ENCODE data around the gene NRF1. TPM values are rescaled to one million over a fixed set of nuclear protein-coding genes. Genes with fewer than 3 reads are reported as not detected.
"Not testable (repeated sequence)": the region's sequence is repeated elsewhere in the genome, so short reads cannot be mapped to it uniquely, and the experiment has no call there.

NRF1 gene
- total and polyA plus RNA-seq, 12 donors = 7.7 to 16.0 (median 10.1) TPM

DNA sequence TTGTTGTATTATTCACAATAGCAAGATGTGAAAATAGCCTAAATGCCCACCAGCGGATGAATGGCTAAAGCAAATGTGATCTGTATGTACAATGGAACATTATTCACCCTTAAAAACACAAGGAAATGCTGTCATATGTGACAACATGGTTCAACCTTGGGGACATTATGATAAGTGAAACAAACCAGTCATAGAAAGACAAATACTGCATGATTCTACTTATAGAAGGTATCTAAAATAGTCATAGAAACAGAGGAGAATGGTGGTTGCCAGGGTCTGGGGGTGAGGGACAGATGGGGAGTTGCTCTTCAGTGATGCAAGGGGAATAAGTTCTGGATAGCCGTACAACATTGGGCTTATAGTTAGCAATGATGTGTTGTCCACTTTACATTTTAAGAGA, 58.4 kb downstream of the NRF1 start:
- intact Hi-C loops (cut with DNase I) = loop anchor here (5.0 kb wide), 2 partner anchors 157 to 342 kb away; no protein-coding TSS in a partner anchor
- Histone ChIP-seq H3K27me3 (no peaks in the 10 kb centered on the region), H3K4me1 (replicated peaks in 1 of 2) (peaks cover under 1 to 18% of the 10 kb centered on the region in 2 donors), H3K4me3 (no peak overlapping the region), H3K27ac (no peak overlapping the region), H3K36me3 (replicated peaks in 1 of 2) (no peaks in the 10 kb centered on the region), H3K9me3 (replicated peaks in 1 of 3) (no peaks in the 10 kb centered on the region)
- TF ChIP-seq, protein P1, sequence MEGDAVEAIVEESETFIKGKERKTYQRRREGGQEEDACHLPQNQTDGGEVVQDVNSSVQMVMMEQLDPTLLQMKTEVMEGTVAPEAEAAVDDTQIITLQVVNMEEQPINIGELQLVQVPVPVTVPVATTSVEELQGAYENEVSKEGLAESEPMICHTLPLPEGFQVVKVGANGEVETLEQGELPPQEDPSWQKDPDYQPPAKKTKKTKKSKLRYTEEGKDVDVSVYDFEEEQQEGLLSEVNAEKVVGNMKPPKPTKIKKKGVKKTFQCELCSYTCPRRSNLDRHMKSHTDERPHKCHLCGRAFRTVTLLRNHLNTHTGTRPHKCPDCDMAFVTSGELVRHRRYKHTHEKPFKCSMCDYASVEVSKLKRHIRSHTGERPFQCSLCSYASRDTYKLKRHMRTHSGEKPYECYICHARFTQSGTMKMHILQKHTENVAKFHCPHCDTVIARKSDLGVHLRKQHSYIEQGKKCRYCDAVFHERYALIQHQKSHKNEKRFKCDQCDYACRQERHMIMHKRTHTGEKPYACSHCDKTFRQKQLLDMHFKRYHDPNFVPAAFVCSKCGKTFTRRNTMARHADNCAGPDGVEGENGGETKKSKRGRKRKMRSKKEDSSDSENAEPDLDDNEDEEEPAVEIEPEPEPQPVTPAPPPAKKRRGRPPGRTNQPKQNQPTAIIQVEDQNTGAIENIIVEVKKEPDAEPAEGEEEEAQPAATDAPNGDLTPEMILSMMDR (IDR thresholded peaks at IDR 0.05) = no peak
- no peak for TF ChIP-seq POLR2A (IDR thresholded peaks at IDR 0.05)
- no peak for DNase-seq
- WGBS, 4 donors = 96 to 98% (median 97%) methylated on average over 2 of the region's 2 CpGs

DNA sequence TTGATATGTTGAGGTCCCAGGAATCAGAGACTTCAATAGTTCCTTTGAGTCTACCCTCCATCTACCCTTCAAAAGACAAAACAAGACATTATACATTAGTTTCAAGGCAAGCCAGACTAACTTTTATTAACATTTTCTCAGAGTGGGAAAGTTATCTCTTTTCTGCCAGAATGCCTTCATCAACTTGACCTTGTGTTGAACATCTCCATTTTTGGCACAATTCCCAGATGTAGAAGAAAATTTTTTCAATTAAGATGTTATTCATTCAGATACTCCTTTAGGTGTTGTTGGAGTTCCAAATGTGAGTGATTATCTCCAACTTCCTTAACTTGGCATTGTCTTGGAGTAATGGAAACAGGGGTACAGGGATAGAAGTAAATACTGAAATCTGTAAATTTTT, 59.1 kb downstream of the NRF1 start:
- Histone ChIP-seq H3K27ac (no peak overlapping the region), H3K4me3 (no peak overlapping the region), H3K9me3 (replicated peaks in 1 of 3) (no peaks in the 10 kb centered on the region), H3K27me3 (no peaks in the 10 kb centered on the region), H3K4me1 (replicated peaks in 1 of 2) (peaks cover 2 to 14% of the 10 kb centered on the region in 2 donors), H3K36me3 (replicated peaks in 1 of 2) (no peaks in the 10 kb centered on the region)
- intact Hi-C loops (cut with DNase I) = no loop called here
- no peak for DNase-seq
- no peak for TF ChIP-seq POLR2A (IDR thresholded peaks at IDR 0.05)
- TF ChIP-seq, protein P1 (IDR thresholded peaks at IDR 0.05) = no peak

DNA sequence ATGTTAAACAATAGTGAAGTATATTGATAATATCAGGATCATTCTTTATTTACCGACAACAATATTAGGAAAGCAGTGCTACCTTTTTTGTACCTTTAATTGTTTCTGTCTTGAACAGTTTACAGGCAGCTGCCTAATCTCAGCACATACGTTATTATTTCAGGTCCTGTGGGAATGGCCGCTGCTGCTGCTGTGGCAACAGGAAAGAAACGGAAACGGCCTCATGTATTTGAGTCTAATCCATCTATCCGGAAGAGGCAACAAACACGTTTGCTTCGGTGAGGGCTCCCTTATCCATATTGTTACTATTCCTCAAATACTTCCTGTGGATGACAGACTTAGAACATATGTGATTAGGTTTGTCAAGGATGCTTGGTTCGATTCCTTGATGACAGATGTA, 59.7 kb downstream of the NRF1 start:
- WGBS, 4 donors = 84 to 87% (median 86%) methylated on average over 9 of the region's 9 CpGs
- Histone ChIP-seq H3K4me3 (no peak overlapping the region), H3K27ac (no peak overlapping the region), H3K36me3 (replicated peaks in 1 of 2) (no peaks in the 10 kb centered on the region), H3K9me3 (replicated peaks in 1 of 3) (no peaks in the 10 kb centered on the region), H3K27me3 (no peaks in the 10 kb centered on the region), H3K4me1 (replicated peaks in 1 of 2) (peaks cover 6 to 20% of the 10 kb centered on the region in 2 donors)
- no peak for TF ChIP-seq POLR2A (IDR thresholded peaks at IDR 0.05)
- intact Hi-C loops (cut with DNase I) = no loop called here
- DNase-seq = no peak

DNA sequence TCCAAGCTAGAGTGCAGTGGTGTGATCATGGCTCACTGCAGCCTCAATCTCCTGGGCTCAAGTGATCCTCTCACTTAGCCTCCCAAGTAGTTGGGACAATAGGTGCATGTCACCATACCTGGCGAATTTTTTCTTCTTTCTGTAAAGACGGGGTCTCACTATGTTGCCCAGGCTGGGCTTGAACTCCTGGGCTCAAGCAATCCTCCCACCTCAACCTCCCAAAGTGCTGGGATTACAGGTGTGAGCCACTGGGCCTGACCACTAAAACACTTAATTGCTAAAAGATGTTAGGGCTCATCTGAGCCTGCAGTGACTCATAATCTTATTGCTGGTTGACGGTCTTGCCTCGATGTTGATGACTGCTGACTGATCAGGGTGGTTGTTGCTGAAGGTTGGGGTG, 63.0 kb downstream of the NRF1 start:
- DNase-seq; intact Hi-C loops (cut with DNase I); H3K4me3 ChIP-seq; H3K27me3 ChIP-seq; H3K27ac ChIP-seq; H3K9me3 ChIP-seq (replicated peaks in 1 of 3); H3K36me3 ChIP-seq (replicated peaks in 1 of 2): not testable (repeated sequence)
- H3K4me1 ChIP-seq (replicated peaks in 1 of 2) = peaks cover 6 to 25% of the 10 kb centered on the region in 2 donors
- WGBS, 4 donors = 91 to 100% (median 99%) methylated on average over 4 of the region's 4 CpGs

DNA sequence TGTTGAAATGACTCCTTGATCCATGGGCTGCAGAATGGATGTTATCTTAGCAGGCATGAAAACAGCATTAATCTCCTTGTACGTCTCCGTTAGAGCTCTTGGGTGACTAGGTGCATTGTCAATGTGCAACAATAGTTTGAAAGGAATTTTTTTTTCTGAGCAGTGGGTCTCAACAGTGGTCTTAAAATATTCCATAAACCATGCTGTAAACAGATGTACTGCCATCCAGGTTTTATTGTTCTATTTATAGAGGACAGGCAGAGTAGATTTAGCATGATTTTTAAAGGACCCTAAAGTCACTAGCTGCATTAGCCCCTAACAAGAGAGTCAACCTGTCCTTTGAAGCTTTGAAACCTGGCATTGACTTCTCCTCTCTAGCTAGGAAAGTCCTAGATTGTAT, 64.0 kb downstream of the NRF1 start:
- H3K27me3 ChIP-seq = no peaks in the 10 kb centered on the region
- peaks cover 6 to 17% of the 10 kb centered on the region in 2 donors for H3K4me1 ChIP-seq (replicated peaks in 1 of 2)
- H3K27ac ChIP-seq = peak overlapping the region in 2 of 5 donors; percentile 19 to 34
- DNase-seq = no peak
- H3K9me3 ChIP-seq (replicated peaks in 1 of 3) = no peaks in the 10 kb centered on the region
- intact Hi-C loops (cut with DNase I) = no loop called here
- WGBS, 4 donors = 88 to 94% (median 92%) methylated on average over 2 of the region's 2 CpGs
- no peaks in the 10 kb centered on the region for H3K36me3 ChIP-seq (replicated peaks in 1 of 2)
- H3K4me3 ChIP-seq = no peak overlapping the region
- TF ChIP-seq, protein P1 (IDR thresholded peaks at IDR 0.05) = no peak
- TF ChIP-seq POLR2A (IDR thresholded peaks at IDR 0.05) = no peak

All from adrenal gland (tissue), 12 donors.